DMS 273 treated with DMSO at 0.1 percent for 48 hours (cell line): Measurements from ENCODE around the gene VAT1L.

ENCODE experiments used
- DNase-seq: peaks from one replicate; lab custom pipeline; 2025; lab: John Stamatoyannopoulos, UW

VAT1L gene

DNA sequence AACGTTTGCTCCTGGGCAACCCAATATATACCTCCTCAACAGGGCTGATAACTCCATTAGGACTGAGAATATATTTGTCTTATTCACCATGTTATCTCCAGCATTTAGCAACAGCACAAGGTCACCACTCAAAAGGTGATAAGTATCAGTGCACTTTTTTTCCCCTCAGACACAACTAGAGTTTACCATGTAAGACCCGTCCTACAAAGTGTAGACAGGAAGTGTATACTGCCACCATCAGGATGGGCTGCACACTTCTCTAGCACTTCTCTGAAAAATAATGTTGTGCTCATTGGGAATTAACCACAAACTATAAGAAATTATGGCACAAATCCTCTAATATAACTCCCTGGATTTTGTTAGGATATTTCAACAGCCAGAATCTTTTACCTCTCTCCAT is 5.7 kb upstream of the VAT1L start:
- DNase-seq: no peak

DNA sequence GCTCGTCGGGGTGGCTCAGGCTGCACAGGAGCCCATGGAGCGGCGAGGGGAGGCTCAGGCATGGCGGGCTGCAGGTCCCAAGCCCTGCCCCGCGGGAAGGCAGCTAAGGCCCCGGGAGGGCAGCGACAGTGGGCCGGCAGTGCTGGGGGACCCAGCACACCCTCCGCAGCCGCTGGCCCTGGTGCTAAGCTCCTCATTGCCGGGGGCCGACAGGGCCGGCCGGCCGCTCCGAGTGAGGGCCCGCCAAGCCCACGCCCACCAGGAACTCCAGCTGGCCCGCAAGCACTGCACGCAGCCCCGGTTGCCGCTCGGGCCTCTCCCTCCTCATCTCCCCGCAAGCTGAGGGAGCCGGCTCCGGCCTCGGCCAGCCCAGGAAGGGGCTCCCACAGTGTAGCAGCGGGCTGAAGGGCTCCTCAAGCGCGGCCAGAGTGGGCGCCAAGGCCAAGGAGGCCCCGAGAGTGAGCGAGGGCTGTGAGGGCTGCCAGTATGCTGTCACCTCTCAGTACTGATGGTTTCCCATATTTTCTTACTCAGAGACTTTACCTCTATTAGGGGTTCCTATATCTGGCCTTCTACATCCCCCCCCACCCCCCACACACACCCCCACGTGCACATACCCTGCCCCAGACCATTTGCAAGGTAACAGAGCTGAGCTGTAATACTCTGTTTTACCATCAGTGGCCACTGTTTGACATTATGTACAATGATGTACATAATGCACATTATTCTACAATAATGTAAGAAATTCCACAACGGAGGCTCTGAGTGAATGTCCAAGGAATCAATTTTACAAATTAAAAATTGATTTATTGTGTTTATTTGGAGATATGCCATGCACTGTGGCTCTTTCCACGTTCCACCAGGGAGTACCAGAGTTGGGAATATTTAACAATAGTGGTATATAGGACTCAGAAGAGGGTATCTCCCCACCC is 3.7 kb upstream of the VAT1L start:
- DNase-seq: no peak

DNA sequence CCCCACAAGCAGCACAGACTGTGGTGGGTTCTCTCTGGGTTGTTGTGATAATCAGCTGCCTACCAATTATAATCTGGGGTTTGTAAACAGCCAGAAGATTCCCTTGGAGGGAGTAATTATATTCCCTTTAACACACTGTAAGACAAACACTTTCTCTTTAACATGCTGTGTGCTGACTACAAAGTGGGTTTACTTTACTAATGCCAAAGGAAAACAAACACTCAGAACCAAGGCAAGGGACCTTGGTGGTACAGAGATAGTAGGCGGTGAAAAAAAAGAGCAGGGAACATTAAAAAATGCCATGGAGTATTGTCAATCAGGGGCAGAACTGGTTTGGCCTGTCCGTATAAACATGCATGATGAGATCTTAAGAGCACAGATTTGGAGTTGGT is 3.0 kb upstream of the VAT1L start:
- no peak for DNase-seq

DNA sequence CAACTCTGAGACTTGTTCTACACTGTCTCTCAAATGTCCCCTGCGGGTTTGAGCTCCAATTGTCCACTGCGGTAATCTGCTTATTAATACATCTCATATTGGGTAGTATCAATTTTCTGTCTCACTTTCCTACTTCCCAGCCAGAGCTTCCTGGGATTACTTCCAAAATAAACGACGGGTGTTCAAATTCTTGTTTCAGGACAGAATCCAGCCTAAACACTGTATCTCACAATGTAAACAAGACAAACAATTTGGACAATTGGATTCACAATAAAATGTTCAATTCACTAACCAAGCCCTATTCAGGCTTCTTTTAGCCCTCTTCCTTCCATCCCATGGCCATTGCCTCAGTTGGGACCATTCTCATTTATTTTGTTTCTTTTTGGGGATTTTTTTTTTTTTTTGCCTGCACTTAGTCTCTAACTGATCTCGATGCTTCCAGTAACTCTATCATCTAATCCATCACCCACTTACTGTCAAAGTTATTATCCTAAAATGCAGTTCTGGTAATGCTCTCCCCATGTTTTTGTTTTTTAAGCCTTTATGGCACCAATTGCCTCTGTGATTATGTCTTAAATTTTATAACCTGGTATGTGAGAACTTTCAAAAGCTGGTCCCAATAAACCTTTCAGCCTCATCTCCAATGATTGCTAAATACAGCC is 2.0 kb upstream of the VAT1L start:
- no peak for DNase-seq

DNA sequence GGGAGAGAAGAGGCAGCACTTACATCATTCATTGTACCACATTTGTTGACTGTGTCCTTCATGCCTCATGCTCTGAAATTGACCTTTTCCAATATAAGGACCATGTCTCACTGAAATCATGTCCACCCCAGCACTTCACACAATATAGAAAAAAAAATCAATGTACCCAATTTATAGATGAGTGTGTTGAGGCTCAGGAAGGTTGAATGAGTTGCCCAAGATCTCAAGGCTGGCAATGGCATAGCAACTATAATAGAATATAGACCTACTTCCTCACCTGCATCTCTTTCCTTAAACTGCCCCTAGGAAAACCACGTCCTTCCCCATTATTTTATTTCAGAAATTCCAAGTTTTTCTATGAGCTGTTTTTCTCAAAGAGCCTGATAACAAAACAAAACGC is 912 bp upstream of the VAT1L start:
- DNase-seq: no peak

DNA sequence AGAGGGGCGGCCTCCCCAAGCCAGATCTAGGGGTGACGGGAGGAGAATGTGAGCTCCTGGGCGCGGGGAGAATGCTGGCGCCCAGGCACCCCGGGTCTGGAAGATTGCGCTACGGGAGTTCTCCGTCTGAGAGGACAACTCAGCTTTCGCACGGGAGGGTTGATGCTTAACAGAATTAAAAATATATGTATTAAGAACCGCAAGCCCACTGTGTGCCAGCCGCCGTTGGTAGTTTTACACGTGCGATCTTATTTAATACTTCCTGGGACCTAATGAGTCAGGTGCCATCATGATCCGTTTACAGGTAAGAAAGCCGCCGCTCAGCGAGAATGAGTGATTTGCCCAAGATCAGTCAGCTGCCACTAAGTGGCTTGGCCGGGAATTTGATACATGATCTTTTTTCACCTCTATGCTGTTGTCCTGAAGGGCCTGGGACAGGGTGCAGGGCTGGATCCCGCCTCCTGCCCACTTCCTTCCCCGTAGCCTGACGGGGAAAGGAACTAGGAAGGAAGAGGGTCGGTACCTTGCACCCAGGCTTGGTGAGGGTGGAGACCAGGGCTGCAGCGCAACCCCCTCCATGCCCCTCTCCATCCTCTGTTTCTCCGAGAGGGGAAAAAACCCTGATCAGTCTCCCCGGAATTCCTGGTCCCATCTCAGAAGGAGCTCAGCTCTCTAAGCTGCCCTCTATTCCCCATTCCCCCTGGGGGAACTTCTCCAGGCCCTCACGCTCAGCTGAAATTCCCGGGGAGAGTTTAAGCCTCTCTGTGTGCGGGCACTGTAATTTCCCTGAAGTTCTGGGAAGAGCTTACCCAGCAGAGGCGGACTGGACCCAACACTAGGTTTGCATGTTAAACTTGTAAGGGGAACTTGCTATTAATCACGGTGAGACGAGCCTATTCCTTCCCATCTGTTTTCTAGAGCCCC is 983 bp downstream of the VAT1L start:
- no peak for DNase-seq

DNA sequence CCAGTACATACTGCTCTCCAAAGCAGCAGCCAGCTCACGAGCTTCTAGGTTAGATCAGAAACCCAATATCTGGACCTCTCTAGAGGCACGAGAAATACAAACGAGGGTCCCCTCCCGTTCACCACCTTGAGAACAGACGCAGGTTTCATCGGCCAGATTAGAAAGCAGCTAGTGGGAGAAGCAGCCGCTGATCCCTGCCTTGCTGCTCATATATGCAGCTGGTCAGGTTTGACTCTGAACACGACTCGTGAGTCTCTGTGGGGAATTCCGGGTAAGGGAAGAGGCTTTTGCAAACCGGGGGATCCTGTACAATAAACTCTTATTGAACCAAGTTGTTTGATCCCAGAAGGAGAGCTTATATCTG is 1.6 kb downstream of the VAT1L start:
- no peak for DNase-seq

DNA sequence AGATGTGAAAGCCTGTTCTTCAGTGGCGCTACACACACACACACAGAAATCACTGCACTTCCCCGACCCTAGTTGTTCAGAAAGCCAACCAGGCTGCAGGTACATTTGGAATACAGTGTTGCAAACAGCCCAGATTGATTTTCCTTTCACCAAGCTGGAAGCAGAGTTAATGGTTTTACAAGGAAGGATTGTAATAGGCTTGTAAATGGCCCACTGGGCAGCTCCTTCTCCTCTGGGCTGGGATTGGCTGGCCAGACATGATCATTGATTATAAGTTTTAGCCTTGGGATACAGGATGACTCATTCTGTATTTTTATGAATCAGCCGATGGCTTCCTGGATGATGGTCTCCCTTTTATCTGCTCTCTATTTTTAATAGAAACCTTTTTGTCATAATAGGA is 2.5 kb downstream of the VAT1L start:
- DNase-seq: no peak

DNA sequence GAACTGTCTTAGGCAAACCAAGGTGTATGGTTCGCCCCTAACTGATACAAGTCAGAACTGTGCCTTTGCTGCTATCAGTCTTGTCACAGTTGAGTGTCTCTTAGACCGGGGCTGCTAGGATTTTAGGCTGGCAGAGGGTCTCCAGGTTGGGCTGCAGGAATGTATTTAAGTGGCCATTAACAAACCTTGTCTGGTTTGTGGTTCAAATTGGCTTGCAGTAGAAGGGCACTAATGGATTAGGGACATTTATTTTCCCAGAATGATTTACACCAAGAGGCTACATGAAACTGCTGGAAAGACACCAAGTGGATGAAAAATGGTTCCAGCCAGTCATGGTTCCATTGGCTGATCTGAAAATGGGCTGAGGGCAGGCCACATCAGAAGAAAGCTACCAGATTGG is 5.1 kb downstream of the VAT1L start:
- no peak for DNase-seq

DNA sequence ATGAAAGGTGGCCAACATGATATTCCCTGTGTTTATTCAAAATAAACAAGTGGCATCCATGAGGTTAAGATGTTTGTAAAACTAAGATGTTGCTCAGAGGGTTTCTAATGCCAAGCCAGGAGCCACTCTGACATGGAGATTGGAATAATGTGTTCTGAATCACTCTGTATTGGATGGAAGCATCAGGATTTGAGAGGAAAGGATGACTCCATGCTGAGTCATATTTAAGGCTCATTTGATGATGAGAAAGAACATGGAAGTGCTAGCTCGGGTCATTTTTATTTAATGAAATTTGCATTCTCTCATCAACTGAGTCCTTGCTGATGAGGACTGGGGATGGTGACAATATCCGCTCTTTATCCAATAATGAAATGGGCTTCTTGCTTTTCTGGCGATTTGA is 6.2 kb downstream of the VAT1L start:
- no peak for DNase-seq

DNA sequence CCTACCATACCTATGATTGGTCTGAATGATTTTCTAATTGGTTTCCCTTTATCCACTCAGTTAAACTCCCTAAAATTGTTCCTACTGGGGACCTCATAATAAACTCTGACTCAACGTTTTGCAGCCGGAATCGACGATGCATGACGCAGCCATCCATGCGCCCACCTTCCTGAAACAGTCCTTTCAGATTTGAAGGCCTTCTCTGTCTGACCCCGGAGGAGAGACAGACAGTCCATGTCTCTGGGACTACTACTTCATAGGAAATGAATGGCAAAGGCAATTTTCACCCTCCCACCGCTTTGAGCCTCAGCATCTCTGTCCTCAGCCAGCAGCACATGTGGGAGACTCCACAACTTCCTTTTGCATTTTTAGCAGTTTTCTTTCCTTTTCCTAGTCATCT is 13.5 kb downstream of the VAT1L start:
- DNase-seq: no peak

DNA sequence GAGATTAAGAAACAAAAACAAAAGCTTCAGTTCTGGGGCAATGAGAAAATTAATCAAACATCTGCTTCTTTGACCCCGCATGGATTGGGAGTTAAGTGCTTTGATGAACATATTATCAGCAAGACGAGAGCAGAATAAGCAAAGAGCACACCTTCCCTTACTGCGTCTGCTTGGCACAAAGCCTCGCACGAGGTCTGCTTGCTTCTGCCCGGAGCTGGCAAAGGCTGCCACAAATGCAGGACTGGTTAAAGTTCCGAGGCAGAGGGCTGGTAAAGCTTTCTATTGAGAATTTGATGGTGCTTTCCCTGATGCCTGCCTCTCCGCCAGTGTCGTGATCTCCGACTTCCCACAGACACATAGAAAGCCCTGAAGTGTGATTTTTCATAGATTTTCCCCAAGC is 17.0 kb downstream of the VAT1L start:
- DNase-seq: no peak

DNA sequence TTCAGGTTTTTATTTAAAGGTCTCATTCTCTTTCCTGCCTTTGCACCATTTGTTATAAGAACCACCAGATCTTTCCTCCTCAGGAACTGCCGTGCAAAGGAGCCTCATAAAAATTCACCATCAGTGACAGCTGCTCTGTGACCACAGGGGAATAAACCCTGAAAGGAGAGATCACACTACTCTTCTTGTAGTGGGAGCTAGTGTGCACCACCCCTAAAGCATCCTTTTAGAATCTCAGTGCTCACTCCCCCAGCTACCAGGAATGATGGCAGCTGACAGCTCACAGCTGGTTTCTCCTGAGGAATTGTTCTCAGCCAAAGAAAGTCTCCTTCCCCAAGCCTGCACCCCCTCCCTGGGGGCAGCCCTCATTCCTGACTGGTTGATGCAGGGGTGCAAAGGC is 18.7 kb downstream of the VAT1L start:
- DNase-seq: no peak

DNA sequence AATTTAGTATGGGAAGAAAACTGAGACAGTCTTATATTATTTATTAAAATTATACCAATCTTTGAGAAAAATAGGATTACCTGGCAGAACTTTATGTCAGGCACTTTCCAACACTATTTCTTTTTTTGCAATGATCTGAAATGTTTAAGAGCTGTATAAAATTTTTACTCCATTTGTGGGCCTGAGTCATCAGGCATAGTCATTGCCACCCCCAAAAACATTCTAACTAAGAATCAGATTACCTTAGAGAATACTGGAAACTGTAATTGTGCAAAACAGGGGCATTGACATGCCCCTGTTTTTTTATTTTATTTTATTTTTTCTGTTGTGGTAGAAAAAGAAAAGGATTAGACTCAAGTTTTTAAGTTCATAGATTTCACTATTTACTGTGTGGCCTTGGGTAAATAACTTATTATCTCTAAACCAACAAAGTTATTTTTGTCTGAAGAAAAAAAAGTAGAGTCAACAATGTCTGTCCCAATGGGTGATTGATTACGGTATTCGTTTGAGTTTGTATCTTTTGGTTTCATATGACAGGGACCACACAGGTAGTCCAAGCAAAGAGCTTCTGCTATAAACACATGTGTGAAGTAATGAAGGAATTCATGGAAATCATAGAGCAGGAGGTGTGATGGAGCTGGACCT is 24.6 kb downstream of the VAT1L start:
- no peak for DNase-seq

DNA sequence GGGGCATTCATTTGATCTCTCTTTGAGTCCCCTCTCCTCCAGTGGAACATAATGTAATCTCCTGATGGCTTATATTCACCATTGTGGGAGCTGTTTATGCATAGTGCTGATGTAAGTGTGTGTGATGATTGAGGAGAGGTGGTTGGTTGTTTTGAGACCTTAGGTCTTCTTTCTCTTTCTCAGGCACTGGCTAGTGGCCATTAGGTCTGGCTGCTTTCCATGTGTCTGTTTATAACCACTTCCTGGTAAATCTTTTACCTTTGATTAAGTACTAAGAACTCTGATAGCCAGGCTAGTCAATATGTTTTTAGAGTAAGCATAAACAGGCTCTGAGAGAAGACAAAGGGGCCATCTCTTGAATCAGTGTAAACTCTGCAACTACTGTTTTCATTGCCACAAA is 27.9 kb downstream of the VAT1L start:
- no peak for DNase-seq

DNA sequence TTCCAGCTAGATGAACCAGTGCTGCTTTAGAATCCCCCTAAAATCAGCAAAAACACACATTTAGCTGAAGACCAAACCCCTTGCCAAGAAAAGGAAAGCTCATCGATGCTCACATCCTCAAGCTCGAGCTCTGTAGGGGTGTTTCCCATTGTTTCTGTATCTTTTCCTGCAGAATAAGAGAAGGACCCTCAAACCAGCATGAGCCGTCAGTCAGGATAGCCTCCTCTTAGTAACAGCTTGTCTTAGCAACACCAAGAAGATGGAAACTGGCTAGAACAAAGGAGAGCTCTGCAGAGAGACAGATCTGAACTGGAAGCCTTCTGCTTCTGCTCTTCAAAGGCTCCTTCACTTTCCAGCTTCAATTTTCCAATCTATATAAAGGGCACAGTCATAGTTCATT is 32.0 kb downstream of the VAT1L start:
- no peak for DNase-seq

DNA sequence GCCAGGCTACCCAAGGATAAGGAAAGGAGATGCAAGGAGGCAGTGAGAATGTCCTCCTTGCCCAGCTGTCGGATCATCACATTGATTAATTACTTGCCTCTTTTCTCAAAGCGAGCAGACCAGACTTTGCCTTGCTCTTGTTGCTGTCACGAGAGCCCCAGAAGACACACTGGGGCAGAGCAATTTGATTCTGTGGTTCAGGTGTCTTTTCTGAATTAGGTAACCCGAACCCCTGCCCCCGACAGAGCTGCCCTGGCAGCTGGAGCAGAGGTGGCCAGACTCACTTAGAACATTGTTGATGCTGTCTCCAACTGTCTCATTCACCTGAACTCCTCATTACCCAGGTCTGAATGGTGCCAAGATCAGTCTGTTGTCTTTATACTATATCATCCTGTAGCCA is 34.3 kb downstream of the VAT1L start:
- DNase-seq: no peak

DNA sequence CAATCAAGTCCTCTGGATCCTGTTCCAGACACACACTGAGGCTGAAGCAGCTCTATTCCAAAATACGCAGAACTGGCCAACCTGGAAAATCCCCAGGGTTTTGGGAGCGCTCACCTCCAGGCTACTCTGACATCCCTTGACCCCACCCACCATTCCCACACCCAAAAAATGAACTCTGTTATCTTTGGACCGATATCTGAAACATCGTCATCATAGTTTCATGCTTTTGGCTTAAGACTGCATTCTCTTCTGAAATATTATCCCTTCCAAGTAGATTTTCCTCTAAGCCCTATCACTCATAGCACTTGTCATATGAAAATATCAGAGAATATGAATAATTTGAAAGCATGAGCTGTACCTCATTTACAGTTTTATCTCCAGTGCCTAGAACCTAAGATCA is 34.7 kb downstream of the VAT1L start:
- DNase-seq: no peak

DNA sequence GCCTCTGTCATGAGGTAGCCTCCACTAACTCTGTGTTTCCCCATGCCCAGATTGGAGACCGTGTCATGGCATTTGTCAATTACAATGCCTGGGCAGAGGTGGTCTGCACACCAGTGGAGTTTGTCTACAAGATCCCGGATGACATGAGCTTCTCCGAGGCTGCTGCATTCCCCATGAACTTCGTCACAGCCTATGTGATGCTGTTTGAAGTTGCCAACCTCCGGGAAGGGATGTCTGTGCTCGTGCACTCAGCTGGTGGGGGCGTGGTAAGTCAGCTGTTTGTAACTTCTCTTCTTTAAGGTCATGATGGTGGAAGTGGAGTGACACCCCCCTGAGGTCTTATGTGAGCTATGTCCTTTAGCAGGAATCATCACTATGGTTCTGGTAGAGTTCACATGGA is 36.8 kb downstream of the VAT1L start:
- no peak for DNase-seq

DNA sequence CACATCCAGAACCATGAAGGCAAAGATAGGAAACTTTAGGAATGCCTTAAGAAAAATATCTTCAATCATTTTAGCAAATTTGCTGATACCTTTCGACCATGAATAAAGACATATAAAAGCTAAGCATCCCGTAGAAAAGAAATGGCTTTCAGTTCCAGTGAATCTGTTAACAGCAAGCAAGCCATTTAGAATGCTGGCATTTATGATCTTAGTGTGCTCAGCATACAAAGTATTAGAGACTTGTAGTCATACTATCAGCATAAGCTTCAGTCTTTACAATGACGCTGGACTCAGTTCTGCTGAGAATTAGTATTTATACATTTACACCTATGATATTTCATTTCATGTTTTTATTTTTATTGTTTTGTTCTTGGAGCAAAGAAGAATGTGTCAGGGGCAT is 38.7 kb downstream of the VAT1L start:
- DNase-seq: no peak

DNA sequence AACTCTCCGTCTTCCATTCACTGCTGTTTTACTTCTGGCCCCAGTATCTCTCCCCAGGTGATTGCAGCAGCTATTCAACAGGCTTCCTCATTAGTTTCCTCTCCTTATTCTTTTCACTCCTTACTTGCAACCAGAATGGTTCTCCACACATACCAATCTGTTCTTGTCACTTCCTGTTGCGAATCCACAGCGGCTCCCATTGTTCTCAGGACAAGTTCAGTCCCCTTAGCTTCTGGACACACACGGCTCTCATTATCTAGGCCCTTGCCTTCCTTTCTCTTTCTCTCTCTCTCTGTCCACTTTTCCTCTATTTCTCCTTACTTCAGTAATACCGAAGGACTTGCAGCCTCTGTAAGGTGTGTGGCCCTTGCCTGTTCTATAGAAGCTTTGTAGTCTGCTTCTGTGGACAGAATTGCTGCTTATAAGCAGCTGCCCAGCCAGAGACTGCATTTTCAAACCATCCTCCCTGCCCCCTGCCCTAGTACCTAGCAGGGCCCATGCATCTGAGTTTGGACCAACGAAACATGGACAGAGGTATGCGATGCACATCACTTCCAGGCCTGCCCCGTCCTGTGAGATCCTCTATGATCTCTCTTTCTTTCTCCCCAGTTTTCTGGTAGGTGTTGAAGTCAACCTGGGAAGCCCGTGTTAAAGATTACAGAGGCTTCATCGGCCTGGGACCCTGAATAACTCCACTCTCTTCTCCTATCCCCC is 45.7 kb downstream of the VAT1L start:
- DNase-seq: no peak
